Astrocyte (in vitro differentiated cells and primary cell): Measurements from ENCODE around the gene RRAS.

Experiments used
- CTCF ChIP-seq: IDR thresholded peaks from 2 replicates; pipeline ENCODE4 v1.5.1; 2011; ENCODE audit warnings: low read depth, mild to moderate bottlenecking, inconsistent platforms, low read length, moderate library complexity; ENCODE audit not compliant: insufficient read depth
- EZH2 ChIP-seq: IDR thresholded peaks from 2 replicates; pipeline ENCODE4 v1.6.1; 2012; ENCODE audit warnings: mild to moderate bottlenecking, low read length, inconsistent platforms; ENCODE audit not compliant: insufficient read depth

DNA sequence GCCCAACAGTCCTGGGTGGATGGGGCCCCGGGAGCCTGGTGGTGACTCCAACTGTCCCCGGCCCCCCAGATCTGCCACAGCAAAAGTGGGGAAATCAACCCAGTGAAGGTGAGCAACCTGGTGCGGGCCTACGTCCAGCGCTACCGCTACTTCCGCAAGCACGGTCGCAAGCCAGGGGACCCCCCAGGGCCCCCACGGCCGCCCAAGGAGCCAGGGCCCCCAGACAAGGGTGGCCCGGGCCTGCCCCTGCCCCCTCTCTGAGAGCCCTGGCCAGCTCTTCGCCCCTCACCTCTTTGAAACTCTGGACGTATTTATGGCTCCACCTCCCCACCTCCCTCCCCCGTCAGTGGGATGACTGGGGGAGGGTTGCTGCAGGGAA lies 18.2 kb upstream of the RRAS start:
- TF ChIP-seq EZH2 (no peak), CTCF (no peak)
